IMR-90 (cell line): ENCODE measurements around the gene PCBD1. TPM values are rescaled to one million over a fixed set of nuclear protein-coding genes. Genes with fewer than 3 reads are reported as not detected.

Experiments used
- ATAC-seq: fragments of 200-7000 bp; cut with Tn5 transposase; 2 replicates; pipeline ENCODE4 v1.9.1; 2020; ENCODE audit warnings: low read depth, mild to moderate bottlenecking, moderate library complexity
- BruUV-seq: library from RNA; stranded (reverse); fragments of 400-500 nt; replicated peaks from 2 replicates; lab custom pipeline; 2021; lab: Mats Ljungman, UMichigan
- CTCF ChIA-PET: fragments of 300-600 bp; formaldehyde crosslinking; extraction: SDS; loops from one replicate; lab custom pipeline; 2021; ENCODE audit warnings: antibody characterized with exemption; lab: Yijun Ruan, JAX
- POLR2A ChIA-PET: fragments of 300-600 bp; sonication (Branson Sonifier 250); formaldehyde crosslinking; loops from one replicate; lab custom pipeline; 2022; ENCODE audit warnings: antibody characterized with exemption; ENCODE audit not compliant: unreplicated experiment; lab: Charles Lee
- DNase-seq: peaks from one replicate; pipeline ENCODE4 v3.0.0; 2013
- H2AFZ ChIP-seq: replicated peaks from 2 replicates; pipeline ENCODE3; 2013; ENCODE audit warnings: low read length, mild to moderate bottlenecking; ENCODE audit not compliant: poor library complexity
- H2AK5ac ChIP-seq: 2 replicates; pipeline ENCODE4 v1.6.1; 2013; ENCODE audit warnings: low read depth, low read length, inconsistent platforms
- H2AK9ac ChIP-seq: replicated peaks from 2 replicates; pipeline ENCODE3; 2013; ENCODE audit warnings: mild to moderate bottlenecking, low read depth, low read length, moderate library complexity; ENCODE audit not compliant: poor library complexity
- H2BK120ac ChIP-seq: 2 replicates; pipeline ENCODE4 v1.6.1; 2013; ENCODE audit warnings: low read depth, low read length, inconsistent platforms
- H2BK15ac ChIP-seq: 3 replicates; pipeline ENCODE4 v1.6.1; 2013; ENCODE audit warnings: low read depth, low read length, inconsistent platforms
- H2BK20ac ChIP-seq: 2 replicates; pipeline ENCODE4 v1.6.1; 2013; ENCODE audit warnings: low read depth, mild to moderate bottlenecking, inconsistent platforms, low read length, moderate library complexity
- H2BK5ac ChIP-seq: 2 replicates; pipeline ENCODE4 v1.6.1; 2013; ENCODE audit warnings: mild to moderate bottlenecking, low read depth, low read length, inconsistent platforms; ENCODE audit not compliant: poor library complexity, severe bottlenecking
- H3K14ac ChIP-seq: replicated peaks from 2 replicates; pipeline ENCODE4 v1.6.1; 2013; ENCODE audit warnings: low read depth, low read length, inconsistent platforms
- H3K18ac ChIP-seq: 2 replicates; pipeline ENCODE4 v1.6.1; 2013; ENCODE audit warnings: low read depth, low read length, control low read depth
- H3K23ac ChIP-seq: 2 replicates; pipeline ENCODE4 v1.6.1; 2013; ENCODE audit warnings: low read depth, low read length, inconsistent platforms
- H3K27ac ChIP-seq: 2 replicates; pipeline ENCODE4 v1.5.1; 2013; ENCODE audit warnings: mild to moderate bottlenecking, control low read depth, low read length; ENCODE audit not compliant: insufficient read depth
- H3K27me3 ChIP-seq: 2 replicates; pipeline ENCODE4 v1.6.1; 2013; ENCODE audit warnings: low read length; ENCODE audit not compliant: control insufficient read depth, insufficient read depth
- H3K36me3 ChIP-seq: 2 replicates; pipeline ENCODE4 v1.6.1; 2013; ENCODE audit warnings: low read length, mixed read lengths; ENCODE audit not compliant: control insufficient read depth, insufficient read depth
- H3K4ac ChIP-seq: 2 replicates; pipeline ENCODE4 v1.6.1; 2013; ENCODE audit warnings: low read depth, low read length, inconsistent platforms
- H3K4me1 ChIP-seq: 2 replicates; pipeline ENCODE4 v1.6.1; 2013; ENCODE audit warnings: low read length, mixed read lengths; ENCODE audit not compliant: control insufficient read depth, insufficient read depth
- H3K4me2 ChIP-seq: 2 replicates; pipeline ENCODE4 v1.6.1; 2013; ENCODE audit warnings: low read depth, mild to moderate bottlenecking, control low read depth, low read length, moderate library complexity
- H3K4me3 ChIP-seq: 2 replicates; pipeline ENCODE4 v1.5.1; 2013; ENCODE audit warnings: low read depth, mild to moderate bottlenecking, control low read depth, low read length, moderate library complexity; ENCODE audit not compliant: insufficient read depth
- H3K56ac ChIP-seq: 2 replicates; pipeline ENCODE4 v1.6.1; 2013; ENCODE audit warnings: low read length, inconsistent platforms; ENCODE audit not compliant: insufficient read depth; ENCODE audit errors: extremely low read depth
- H3K79me1 ChIP-seq, 2 experiments: 2 replicates each; pipeline ENCODE4 v1.6.1; 2013; ENCODE audit warnings: low read length in 2 of 2, inconsistent platforms in 1 of 2, low read depth in 1 of 2
- H3K9ac ChIP-seq: 2 replicates; pipeline ENCODE4 v1.6.1; 2013; ENCODE audit warnings: low read depth, low read length, control low read depth
- H3K9me1 ChIP-seq: 2 replicates; pipeline ENCODE4 v1.6.1; 2013; ENCODE audit warnings: low read length, inconsistent platforms; ENCODE audit not compliant: insufficient read depth
- H3K9me3 ChIP-seq: 2 replicates; pipeline ENCODE4 v1.6.1; 2013; ENCODE audit warnings: low read length; ENCODE audit not compliant: control insufficient read depth, insufficient read depth
- H4K20me1 ChIP-seq: 2 replicates; pipeline ENCODE4 v1.6.1; 2013; ENCODE audit warnings: low read length, inconsistent platforms; ENCODE audit not compliant: insufficient read depth
- H4K5ac ChIP-seq: 2 replicates; pipeline ENCODE4 v1.6.1; 2013; ENCODE audit warnings: mild to moderate bottlenecking, low read depth, low read length, control low read depth
- H4K8ac ChIP-seq, 2 experiments: 2 replicates each; pipeline ENCODE4 v1.6.1; 2013; ENCODE audit warnings: low read depth in 2 of 2, low read length in 2 of 2, control low read depth in 1 of 2, inconsistent platforms in 1 of 2
- H4K91ac ChIP-seq: 2 replicates; pipeline ENCODE4 v1.6.1; 2013; ENCODE audit warnings: low read depth, low read length, inconsistent platforms; ENCODE audit not compliant: insufficient read depth
- BHLHE40 ChIP-seq: fragments of 150-350 bp; IDR thresholded peaks from 2 replicates; pipeline ENCODE4 v1.6.1; 2016; ENCODE audit warnings: mild to moderate bottlenecking, low read depth, low read length
- CEBPB ChIP-seq: IDR thresholded peaks from 2 replicates; pipeline ENCODE4 v1.6.1; 2012; ENCODE audit warnings: low read depth, low read length, improper control_type of control experiment
- CHD1 ChIP-seq: IDR thresholded peaks from 2 replicates; pipeline ENCODE4 v1.6.1; 2012; ENCODE audit warnings: low read depth, low read length, improper control_type of control experiment
- CTCF ChIP-seq: conservative IDR thresholded peaks from 2 replicates; pipeline ENCODE4 v1.5.1; 2012; ENCODE audit warnings: mild to moderate bottlenecking, low read depth, low read length, improper control_type of control experiment
- ELK1 ChIP-seq: fragments of 150-350 bp; IDR thresholded peaks from 2 replicates; pipeline ENCODE4 v1.6.1; 2016; ENCODE audit warnings: low read depth, mild to moderate bottlenecking, low read length, moderate library complexity, borderline replicate concordance
- FOS ChIP-seq: fragments of 150-350 bp; IDR thresholded peaks from 2 replicates; pipeline ENCODE4 v1.6.1; 2016; ENCODE audit warnings: low read depth, low read length
- MAFK ChIP-seq: IDR thresholded peaks from 2 replicates; pipeline ENCODE4 v1.6.1; 2012; ENCODE audit warnings: low read depth, low read length, improper control_type of control experiment
- MAZ ChIP-seq: IDR thresholded peaks from 2 replicates; pipeline ENCODE4 v1.6.1; 2012; ENCODE audit warnings: low read depth, mild to moderate bottlenecking, low read length, improper control_type of control experiment, moderate library complexity, borderline replicate concordance
- MXI1 ChIP-seq: IDR thresholded peaks from 2 replicates; pipeline ENCODE4 v1.6.1; 2012; ENCODE audit warnings: low read depth, mild to moderate bottlenecking, low read length, moderate library complexity, borderline replicate concordance
- NFE2L2 ChIP-seq: fragments of 150-350 bp; IDR thresholded peaks from 2 replicates; pipeline ENCODE4 v1.6.1; 2016; ENCODE audit warnings: low read depth, mild to moderate bottlenecking, low read length
- POLR2A ChIP-seq: IDR thresholded peaks from 2 replicates; pipeline ENCODE4 v1.6.1; 2012; ENCODE audit warnings: mild to moderate bottlenecking, low read depth, low read length
- RAD21 ChIP-seq: IDR thresholded peaks from 2 replicates; pipeline ENCODE4 v1.6.1; 2012; ENCODE audit warnings: low read length, improper control_type of control experiment
- RCOR1 ChIP-seq: IDR thresholded peaks from 2 replicates; pipeline ENCODE4 v1.6.1; 2012; ENCODE audit warnings: mild to moderate bottlenecking, low read length, improper control_type of control experiment; ENCODE audit not compliant: insufficient replicate concordance
- RFX5 ChIP-seq: IDR thresholded peaks from 2 replicates; pipeline ENCODE4 v1.8.0; 2012; ENCODE audit warnings: low read depth, mild to moderate bottlenecking, low read length, moderate library complexity
- SMC3 ChIP-seq: fragments of 150-350 bp; IDR thresholded peaks from 2 replicates; pipeline ENCODE4 v1.6.1; 2016; ENCODE audit warnings: low read depth, mild to moderate bottlenecking, antibody characterized with exemption, low read length, moderate library complexity
- USF2 ChIP-seq: fragments of 150-350 bp; IDR thresholded peaks from 2 replicates; pipeline ENCODE4 v1.6.1; 2017; ENCODE audit warnings: mild to moderate bottlenecking, antibody characterized with exemption, low read length, low read depth
- WGBS, 2 experiments: methylation state at CpG; one replicate each; pipeline versions ENCODE4 v1.1.5 to v1.1.7; 2013; ENCODE audit warnings: missing lambda C conversion rate in 2 of 2; ENCODE audit not compliant: insufficient read length in 1 of 2; ENCODE audit errors: extremely low coverage in 2 of 2; 5-methylcytosine and 5-hydroxymethylcytosine counted together
- dilution Hi-C: fragments of 300-500 bp; cut with HindIII; formaldehyde crosslinking; loops from one replicate; pipeline ENCODE4 v1.14.3; 2018; ENCODE audit warnings: low sequenced_read_pairs; ENCODE audit not compliant: unreplicated experiment
- in situ Hi-C: fragments of 300-500 bp; cut with MboI; formaldehyde crosslinking; loops from 3 replicates; pipeline ENCODE4 v1.14.3; 2019; ENCODE audit warnings: low sequenced_read_pairs, inconsistent platforms, mixed read lengths
- intact Hi-C: fragments of 100-400 bp; cut with micrococcal nuclease; formaldehyde crosslinking; loops from 2 replicates; pipeline ENCODE4 v1.10.0; 2022
- polyA plus RNA-seq, 3 experiments: library from polyadenylated mRNA; depleted of rRNA; stranded (reverse); fragments of >200 nt; gene quantifications; 2 replicates each; pipeline ENCODE4 v1.2.3, GENCODE V29; 2012; ENCODE audit warnings: low replicate concordance in 1 of 3
- total RNA-seq: library from RNA; depleted of rRNA; stranded (reverse); fragments of >200 nt; gene quantifications from 2 replicates; pipeline ENCODE4 v1.2.3, GENCODE V29; 2012

PCBD1 gene
- total and polyA plus RNA-seq, 2 of the 4 experiments (the other 2 are of a cell fraction) = 15.8 to 31.6 TPM

- no peaks in the 10 kb centered on the region for H3K9me3 ChIP-seq
These were observed 38.3 kb downstream of the PCBD1 start for GRCh38 chr10:70850097-70850496.

More at GRCh38 chr10:70850097-70850496, 38.3 kb downstream of the PCBD1 start:
- no TSS peak for BruUV-seq
- Histone ChIP-seq H4K8ac (peak overlapping the region in 1 of 2 experiments; percentile 25; a peak in 2 of 4 replicates), H3K9ac (no peak overlapping the region), H3K14ac (peak overlapping the region; percentile 6; the same call in 1 of the 2 replicates), H3K27me3 (no peaks in the 10 kb centered on the region), H3K18ac (peak overlapping the region; percentile 89; the same call in 1 of the 2 replicates), H3K27ac (peak overlapping the region; percentile 51; the same call in 1 of the 2 replicates), H3K56ac (no peak overlapping the region), H2BK5ac (peak overlapping the region; percentile 61), H3K79me1 (peaks cover 22 to 39% of the 10 kb centered on the region in 2 experiments), H2AK5ac (peak overlapping the region; percentile 11; the same call in 1 of the 2 replicates), H4K5ac (no peak overlapping the region; the same call in 1 of the 2 replicates), H2BK20ac (peak overlapping the region; percentile 41; the same call in 1 of the 2 replicates), H3K23ac (no peak overlapping the region), H4K20me1 (no peaks in the 10 kb centered on the region; the same call in 1 of the 2 replicates), H3K4me2 (peak overlapping the region; percentile 74; the same call in 1 of the 2 replicates), H3K4me1 (peaks cover 16% of the 10 kb centered on the region), H2AK9ac (no peak overlapping the region), H3K9me1 (peaks cover 7% of the 10 kb centered on the region), H3K36me3 (peaks cover 15% of the 10 kb centered on the region), H2BK120ac (peak overlapping the region; percentile 58), H4K91ac (no peak overlapping the region), H2BK15ac (no peak overlapping the region; the same call in 2 of the 3 replicates), H2AFZ (no peak overlapping the region), H3K4me3 (no peak overlapping the region), H3K4ac (peak overlapping the region; percentile 58)
- intact Hi-C loops (no loop called here), dilution Hi-C loops (no loop called here), in situ Hi-C loops (no loop called here)
- peak; percentile 29 for DNase-seq
- WGBS, 2 experiments = no CpG with 5 or more reads among the region's 3 CpGs
- ChIA-PET CTCF (no interaction called here), POLR2A (no interaction called here)
- no peak; the same call in 1 of the 2 replicates for ATAC-seq
- no peak for TF ChIP-seq RCOR1
- TF ChIP-seq USF2 = no peak
- no peak for TF ChIP-seq ELK1
- TF ChIP-seq MAFK = no peak
- no peak for TF ChIP-seq RFX5
- no peak for TF ChIP-seq RAD21
- no peak for TF ChIP-seq CTCF
- no peak for TF ChIP-seq POLR2A
- no peak for TF ChIP-seq MXI1
- TF ChIP-seq SMC3 = no peak
- TF ChIP-seq CEBPB = no peak
- TF ChIP-seq BHLHE40 = no peak
- TF ChIP-seq FOS = no peak
- no peak for TF ChIP-seq MAZ
- TF ChIP-seq NFE2L2 = no peak
- TF ChIP-seq CHD1 = no peak
